GM23338 (cell line): ENCODE measurements around the gene FAM219A. TPM values are rescaled to one million over a fixed set of nuclear protein-coding genes. Genes with fewer than 3 reads are reported as not detected.

Experiments used
- ATAC-seq: fragments of 200-7000 bp; cut with Tn5 transposase; 3 replicates; pipeline ENCODE4 v1.9.1; 2020
- DNase-seq: peaks from one replicate; pipeline ENCODE4 v3.0.0-alpha.2; 2015; ENCODE audit warnings: low spot score
- H2AFZ ChIP-seq: fragments of 200-600 bp; sonication (generic); 2 replicates; pipeline ENCODE4 v1.8.0; 2016; ENCODE audit warnings: antibody characterized with exemption, mild to moderate bottlenecking, moderate library complexity
- H3F3A ChIP-seq: fragments of 200-600 bp; sonication (generic); replicated peaks from 2 replicates; pipeline ENCODE4 v1.8.0; 2017; ENCODE audit warnings: antibody characterized with exemption, mixed run types, low read depth
- H3K27ac ChIP-seq: fragments of 200-600 bp; sonication (generic); 2 replicates; pipeline ENCODE4 v1.6.1; 2016; ENCODE audit warnings: low read depth
- H3K27me3 ChIP-seq: fragments of 200-600 bp; sonication (generic); 2 replicates; pipeline ENCODE4 v1.8.0; 2016; ENCODE audit warnings: mild to moderate bottlenecking, mixed run types, moderate library complexity; ENCODE audit not compliant: insufficient read depth
- H3K36me3 ChIP-seq: fragments of 200-600 bp; sonication (generic); 2 replicates; pipeline ENCODE4 v1.8.0; 2016; ENCODE audit warnings: mild to moderate bottlenecking; ENCODE audit not compliant: insufficient read depth
- H3K4me1 ChIP-seq: fragments of 200-600 bp; sonication (generic); 2 replicates; pipeline ENCODE4 v1.8.0; 2016; ENCODE audit warnings: mild to moderate bottlenecking, moderate library complexity; ENCODE audit not compliant: insufficient read depth
- H3K4me2 ChIP-seq: fragments of 200-600 bp; sonication (generic); 2 replicates; pipeline ENCODE4 v1.7.1; 2017; ENCODE audit warnings: mixed run types
- H3K4me3 ChIP-seq: fragments of 200-600 bp; sonication (generic); 2 replicates; pipeline ENCODE4 v1.6.1; 2016; ENCODE audit warnings: mixed run types
- H3K79me2 ChIP-seq: fragments of 200-600 bp; sonication (generic); replicated peaks from 2 replicates; pipeline ENCODE4 v1.8.0; 2017; ENCODE audit warnings: mild to moderate bottlenecking; ENCODE audit not compliant: insufficient read depth
- H3K9me2 ChIP-seq: fragments of 200-600 bp; sonication (generic); 2 replicates; pipeline ENCODE4 v1.8.0; 2017; ENCODE audit not compliant: insufficient read depth
- H4K20me1 ChIP-seq: fragments of 200-600 bp; sonication (generic); replicated peaks from 2 replicates; pipeline ENCODE4 v1.8.0; 2017; ENCODE audit warnings: mild to moderate bottlenecking; ENCODE audit not compliant: insufficient read depth
- H3K27ac Mint-ChIP-seq: 2 replicates; pipeline ENCODE4 v1.8.0; 2020; ENCODE audit warnings: inconsistent platforms, mild to moderate bottlenecking, moderate library complexity, mixed read lengths
- H3K27me3 Mint-ChIP-seq: 3 replicates; pipeline ENCODE4 v1.8.0; 2022; ENCODE audit warnings: low read depth, mild to moderate bottlenecking, moderate library complexity, mixed read lengths, inconsistent platforms; ENCODE audit not compliant: insufficient read depth, poor library complexity
- H3K36me3 Mint-ChIP-seq: 3 replicates; pipeline ENCODE4 v1.8.0; 2021; ENCODE audit warnings: low read depth, mild to moderate bottlenecking, inconsistent platforms, moderate library complexity, mixed read lengths
- H3K4me1 Mint-ChIP-seq: 3 replicates; pipeline ENCODE4 v1.8.0; 2020; ENCODE audit warnings: mild to moderate bottlenecking, inconsistent platforms, mixed read lengths
- H3K4me3 Mint-ChIP-seq: 3 replicates; pipeline ENCODE4 v1.8.0; 2021; ENCODE audit warnings: moderate library complexity, mild to moderate bottlenecking, inconsistent platforms, mixed read lengths
- H3K9me3 Mint-ChIP-seq: 3 replicates; pipeline ENCODE4 v1.8.0; 2020; ENCODE audit warnings: moderate library complexity, mild to moderate bottlenecking, inconsistent platforms, mixed read lengths
- CREB1 ChIP-seq: fragments of 250-450 bp; sonication (Bioruptor Pico); IDR thresholded peaks from 2 replicates; pipeline ENCODE4 v1.5.0; 2020; ENCODE audit warnings: low read depth, mild to moderate bottlenecking, moderate library complexity
- CTCF ChIP-seq, 2 experiments: fragments of 200-600 bp in 1 of 2; sonication (generic) in 1 of 2; conservative IDR thresholded peaks; 2 replicates each; pipeline versions ENCODE4 v1.5.1 to v1.6.1; 2016 to 2017; ENCODE audit warnings: antibody characterized with exemption in 2 of 2, low read depth in 2 of 2, mild to moderate bottlenecking in 2 of 2, moderate library complexity in 1 of 2
- ETS1 ChIP-seq: IDR thresholded peaks from 2 replicates; pipeline ENCODE4 v1.6.1; 2016; ENCODE audit warnings: antibody characterized with exemption
- EZH2 ChIP-seq: fragments of 200-600 bp; sonication (generic); IDR thresholded peaks from one replicate; pipeline ENCODE4 v1.8.0; 2017; ENCODE audit warnings: antibody characterized with exemption, mild to moderate bottlenecking, low read depth; ENCODE audit not compliant: unreplicated experiment
- EZH2phosphoT487 ChIP-seq: fragments of 200-600 bp; sonication (generic); IDR thresholded peaks from one replicate; pipeline ENCODE4 v1.8.1; 2018; ENCODE audit warnings: antibody characterized with exemption; ENCODE audit not compliant: unreplicated experiment
- JUNB ChIP-seq: IDR thresholded peaks from one replicate; pipeline ENCODE4 v1.6.1; 2016; ENCODE audit warnings: antibody characterized with exemption; ENCODE audit not compliant: unreplicated experiment
- NANOG ChIP-seq: IDR thresholded peaks from 2 replicates; pipeline ENCODE4 v1.6.1; 2016; ENCODE audit warnings: antibody characterized with exemption, borderline replicate concordance
- REST ChIP-seq: IDR thresholded peaks from one replicate; pipeline ENCODE4 v1.6.1; 2018; ENCODE audit warnings: antibody characterized with exemption; ENCODE audit not compliant: unreplicated experiment
- STAT1 ChIP-seq: IDR thresholded peaks from one replicate; pipeline ENCODE4 v1.6.1; 2016; ENCODE audit warnings: antibody characterized with exemption; ENCODE audit not compliant: unreplicated experiment
- ZNF114 ChIP-seq: fragments of 250-450 bp; sonication (Bioruptor Pico); IDR thresholded peaks from 2 replicates; pipeline ENCODE4 v1.5.0; 2020; ENCODE audit warnings: mild to moderate bottlenecking, moderate library complexity
- ZNF331 ChIP-seq: fragments of 250-450 bp; sonication (Bioruptor Pico); IDR thresholded peaks from 2 replicates; pipeline ENCODE4 v1.5.0; 2020; ENCODE audit warnings: low read depth, mild to moderate bottlenecking, moderate library complexity
- ZNF462 ChIP-seq: fragments of 250-450 bp; sonication (Bioruptor Pico); IDR thresholded peaks from 2 replicates; pipeline ENCODE4 v1.5.0; 2020; ENCODE audit warnings: mild to moderate bottlenecking, moderate library complexity
- polyA plus RNA-seq: library from polyadenylated mRNA; unstranded; fragments of >200 nt; fragmentation: Nextera tagmentation; extraction: Ambion mirVana; gene quantifications from 2 replicates; pipeline ENCODE4 v1.2.1, GENCODE V29; 2016
- total RNA-seq: library from RNA; depleted of rRNA; stranded (reverse); fragments of >200 nt; shearing (Covaris generic); gene quantifications from 2 replicates; pipeline ENCODE4 v1.2.3, GENCODE V29; 2014

Gene FAM219A
- total and polyA plus RNA-seq, 2 experiments from 2014 or later, result 3.8 to 7.2 TPM

DNA sequence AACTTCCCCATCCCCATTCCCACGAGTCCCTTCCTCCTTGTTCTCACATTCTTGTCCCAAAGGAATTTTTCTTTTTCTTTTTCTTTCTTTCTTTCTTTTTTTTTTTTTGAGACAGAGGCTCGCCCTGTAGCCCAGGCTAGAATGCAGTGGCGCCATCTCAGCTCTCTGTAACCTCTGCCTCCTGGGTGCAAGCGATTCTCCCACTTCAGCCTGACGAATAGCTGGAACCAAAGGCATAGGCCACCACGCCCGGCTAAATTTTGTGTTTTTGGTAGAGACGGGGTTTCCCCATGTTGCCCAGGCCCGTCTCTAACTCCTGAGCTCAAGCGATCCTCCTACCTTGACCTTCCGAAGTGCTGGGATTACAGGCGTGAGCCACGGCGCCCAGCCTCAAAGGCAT is 986 bp upstream of the FAM219A start (continued):
- TF ChIP-seq ZNF462 (CRISPR knock-in tag) (no peak), ZNF114 (CRISPR knock-in tag) (no peak), ETS1 (no peak), NANOG (no peak)

DNA sequence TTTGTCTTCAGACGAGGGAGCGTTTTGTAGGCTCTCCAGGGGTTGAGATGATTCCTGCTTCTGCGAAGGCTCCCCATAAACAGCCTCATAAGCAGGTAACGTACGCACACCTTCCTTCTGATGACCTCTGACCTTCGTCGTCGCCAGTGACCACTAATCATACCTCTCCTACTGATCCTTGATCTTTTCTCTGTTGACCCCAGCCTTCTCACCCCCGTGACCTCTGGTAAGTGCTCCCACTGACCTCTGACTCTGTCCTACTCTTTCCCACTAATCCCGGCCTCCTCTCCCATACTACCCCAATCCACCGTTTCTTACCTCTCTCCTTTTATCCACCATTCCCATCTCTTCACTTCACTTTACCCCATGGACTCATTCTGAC is 580 bp upstream of the FAM219A start:
- no peaks in the 10 kb centered on the region for H3K9me3 Mint-ChIP-seq
- TF ChIP-seq NANOG (no peak), EZH2 (no peak), CREB1 (CRISPR knock-in tag) (no peak), REST (no peak), STAT1 (no peak), EZH2phosphoT487 (no peak), ZNF331 (CRISPR knock-in tag) (no peak), JUNB (no peak), CTCF (conservative IDR thresholded peaks at IDR 0.05; ENCODE audit: low read depth in 2 of 2) (no peak)
- Histone ChIP-seq H3K4me2 (peak overlapping the region; percentile 82), H3K4me1 (peaks cover 7% of the 10 kb centered on the region), H3K4me3 (peak overlapping the region; percentile 88), H3K27me3 (peaks cover 21% of the 10 kb centered on the region), H3K27ac (no peak overlapping the region), H3K36me3 (no peaks in the 10 kb centered on the region), H4K20me1 (peaks cover 2% of the 10 kb centered on the region; the same call in 1 of the 2 replicates), H3K9me2 (no peaks in the 10 kb centered on the region), H2AFZ (peak overlapping the region; percentile 85), H3F3A (0 out of 2 replicates have a peak, but pooled peaks cover 5% of the 10 kb centered on the region), H3K79me2 (peaks cover 12% of the 10 kb centered on the region; the same call in 1 of the 2 replicates)
- H3K27me3 Mint-ChIP-seq, result peaks cover 28% of the 10 kb centered on the region
- ATAC-seq (no peak), DNase-seq (peak; percentile 14)
- no peak overlapping the region for H3K27ac Mint-ChIP-seq
- H3K4me3 Mint-ChIP-seq, result peak overlapping the region; percentile 92
- H3K4me1 Mint-ChIP-seq, result peaks cover 27% of the 10 kb centered on the region
- no peaks in the 10 kb centered on the region for H3K36me3 Mint-ChIP-seq
